HG03175 (cell line): ENCODE measurements around the gene SORD.
"Not testable (repeated sequence)": the region's sequence is repeated elsewhere in the genome, so short reads cannot be mapped to it uniquely, and the experiment has no call there.

Experiments used
- ATAC-seq: cut with Tn5 transposase; IDR thresholded peaks from one replicate; pipeline ENCODE4 v1.9.1; 2021; ENCODE audit warnings: mild to moderate bottlenecking, moderate library complexity; ENCODE audit not compliant: unreplicated experiment

SORD gene

DNA sequence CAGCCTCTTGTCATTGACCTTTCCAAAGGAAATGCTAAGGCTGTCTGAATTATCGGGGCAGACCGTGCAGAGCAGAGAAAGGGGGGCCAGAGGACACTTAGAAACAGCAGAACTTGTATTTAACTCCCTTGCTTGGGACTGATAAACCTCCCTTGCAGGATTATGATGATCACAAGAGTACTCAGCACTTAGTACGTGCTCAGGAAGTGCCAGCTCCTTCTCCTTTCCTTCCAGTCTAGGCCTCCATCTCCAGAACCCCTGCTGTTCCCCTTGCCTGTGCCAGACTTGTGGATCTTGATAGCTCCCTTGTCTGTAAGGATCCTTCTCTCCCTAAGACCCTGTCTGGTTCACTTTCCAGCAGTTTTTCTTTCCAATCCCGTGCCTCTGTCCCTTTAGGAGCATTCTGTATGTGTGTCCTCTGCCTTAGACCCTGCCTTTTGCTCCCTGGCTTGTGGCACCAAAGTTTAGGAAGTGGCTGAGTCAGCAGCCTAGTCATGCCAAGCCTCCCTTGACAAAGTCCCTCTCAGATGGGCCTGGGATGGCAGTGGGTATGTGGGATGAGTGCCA lies 747 bp downstream of the SORD start:
- no peak for ATAC-seq

DNA sequence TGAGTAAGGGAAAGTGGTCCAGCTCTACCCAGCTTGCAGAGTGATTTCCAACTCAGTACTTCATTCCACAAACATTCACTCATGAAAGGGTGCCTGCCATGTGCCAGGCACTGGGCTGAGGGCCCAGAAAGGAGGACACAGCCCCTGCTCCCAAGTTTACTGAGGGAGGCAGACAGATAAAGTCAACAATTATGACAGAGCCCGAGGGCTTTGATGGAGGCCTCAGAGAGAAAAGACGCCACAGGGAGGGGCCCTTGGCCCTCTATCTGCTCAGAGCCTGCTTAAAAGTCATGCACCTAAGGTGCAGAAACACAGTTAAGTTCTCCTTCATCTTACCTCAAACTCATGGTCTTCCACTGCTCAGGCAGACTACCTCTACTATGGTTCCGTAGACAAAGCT lies 1.7 kb downstream of the SORD start:
- not testable (repeated sequence) for ATAC-seq

DNA sequence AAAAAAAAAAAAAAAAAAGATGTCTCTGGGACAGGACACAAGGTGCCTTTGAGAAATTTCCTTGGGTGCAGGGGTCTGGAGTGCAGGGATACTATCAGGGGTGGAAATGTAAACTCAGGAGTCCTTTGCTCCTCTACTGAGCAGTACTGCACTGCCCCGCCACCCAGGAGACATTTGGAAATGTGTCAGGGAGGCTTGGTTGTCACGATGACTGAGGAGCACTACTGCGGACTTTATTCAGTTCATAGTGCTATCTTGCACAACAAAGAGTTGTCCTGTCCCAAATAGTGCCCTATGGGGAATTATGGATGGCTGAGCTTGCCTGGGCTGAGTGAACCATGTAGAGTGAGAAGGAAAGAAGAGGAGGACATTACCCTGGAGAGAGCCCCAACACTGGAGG lies 2.6 kb downstream of the SORD start:
- ATAC-seq: not testable (repeated sequence)

DNA sequence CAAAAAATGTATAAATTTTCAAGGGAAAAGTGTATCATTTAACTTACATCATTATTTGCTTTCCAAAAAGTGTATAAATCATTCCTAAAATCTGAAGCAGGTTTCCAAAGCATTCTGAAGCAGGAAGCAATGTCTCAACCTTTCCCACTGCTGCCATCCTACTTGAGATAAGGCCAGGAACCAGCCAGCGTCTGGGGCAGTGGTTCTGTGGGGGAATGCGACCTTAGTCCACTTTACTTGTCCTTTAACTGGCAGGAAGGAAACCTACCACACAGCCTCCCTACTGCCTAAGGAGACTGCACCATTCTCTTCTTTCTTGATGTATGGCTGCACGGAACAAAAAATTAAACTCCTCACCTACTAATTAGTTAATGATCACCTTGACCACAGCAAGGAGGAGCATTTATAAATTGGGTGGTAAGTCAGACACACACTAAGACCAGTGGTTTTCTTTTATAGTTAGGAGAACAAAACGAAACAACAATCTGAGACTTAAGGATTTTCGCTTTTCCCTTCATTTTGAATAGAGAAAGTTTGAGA lies 3.7 kb downstream of the SORD start:
- ATAC-seq: no peak

DNA sequence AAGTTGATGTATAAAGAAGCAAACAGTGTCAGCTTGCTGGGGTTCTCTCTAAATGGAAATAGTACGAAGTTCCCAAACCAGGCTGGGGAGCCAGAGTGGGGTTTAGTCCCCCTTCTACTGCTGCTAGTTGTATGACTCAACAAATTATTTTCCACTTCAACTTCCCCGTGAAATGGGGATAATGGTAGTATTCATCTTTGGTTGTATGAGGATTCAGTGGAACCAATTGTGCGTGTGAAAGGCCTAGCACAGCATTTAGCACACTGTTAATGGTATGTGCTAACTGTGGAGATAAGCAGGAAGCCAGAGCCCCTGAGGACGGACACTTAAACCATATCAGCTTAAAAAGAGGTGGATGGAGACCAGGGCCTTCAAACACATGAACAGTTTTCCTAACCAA lies 4.2 kb downstream of the SORD start:
- ATAC-seq: no peak

DNA sequence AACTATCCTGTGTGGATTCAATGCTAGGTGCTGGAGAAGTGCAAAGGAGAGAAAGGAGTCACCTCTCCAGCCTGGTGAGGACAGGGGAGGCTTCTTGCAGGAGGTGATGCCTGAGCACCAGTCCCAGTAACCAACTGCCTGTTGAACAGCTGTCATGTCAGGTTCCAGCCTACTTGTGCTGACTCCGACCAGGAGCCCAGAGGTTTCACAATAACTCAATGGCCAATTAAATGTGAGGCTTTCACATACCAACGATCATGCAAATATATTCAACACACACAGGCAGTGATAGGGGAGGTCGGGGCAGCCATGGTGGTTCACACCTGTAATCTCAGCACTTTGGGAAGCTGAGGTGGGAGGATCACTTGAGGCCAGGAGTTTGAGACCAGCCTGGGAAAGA lies 7.7 kb downstream of the SORD start:
- ATAC-seq: no peak

DNA sequence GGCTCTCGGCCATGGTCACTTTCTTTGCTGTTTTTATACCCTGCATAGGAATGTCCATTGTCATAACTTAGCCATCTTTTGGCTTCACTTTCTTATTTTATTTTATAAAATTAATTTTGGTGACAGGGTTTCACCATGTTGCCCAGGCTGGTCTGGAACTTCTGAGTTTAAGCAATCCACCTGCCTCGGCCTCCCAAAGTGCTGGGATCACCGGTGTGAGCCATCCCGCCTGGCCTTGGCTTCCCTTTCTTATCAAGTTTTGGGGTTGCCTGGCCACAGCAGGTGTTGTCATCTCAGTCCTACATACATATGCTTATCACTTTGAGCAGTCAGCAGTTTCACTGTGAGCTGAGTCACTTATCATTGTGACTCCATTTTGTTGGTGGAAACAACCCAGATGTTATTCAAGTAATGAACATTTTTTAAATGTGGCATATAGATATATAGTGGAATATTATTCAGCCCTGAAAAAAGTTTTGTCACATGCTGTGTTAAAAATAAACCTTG lies 8.6 kb downstream of the SORD start:
- not testable (repeated sequence) for ATAC-seq

DNA sequence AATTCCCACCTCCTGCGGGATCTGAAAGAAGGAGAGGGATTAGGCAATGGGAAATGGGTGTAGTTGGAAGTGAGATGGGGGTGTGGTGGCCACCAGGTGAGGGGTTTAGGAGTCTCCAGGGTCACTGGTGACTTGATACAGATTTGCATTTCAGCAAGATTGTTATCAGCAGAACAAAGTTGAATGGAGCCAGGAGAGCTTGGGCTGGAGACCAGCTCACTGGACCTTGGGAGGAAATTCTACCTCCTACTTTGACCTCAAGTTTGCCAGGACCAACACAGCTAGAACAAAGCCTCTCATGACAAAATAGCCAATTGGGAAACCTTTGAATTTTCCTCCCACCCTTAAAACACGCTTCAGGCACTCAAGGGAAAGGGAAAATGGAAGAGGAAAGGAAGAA lies 9.5 kb downstream of the SORD start:
- ATAC-seq: not testable (repeated sequence)

DNA sequence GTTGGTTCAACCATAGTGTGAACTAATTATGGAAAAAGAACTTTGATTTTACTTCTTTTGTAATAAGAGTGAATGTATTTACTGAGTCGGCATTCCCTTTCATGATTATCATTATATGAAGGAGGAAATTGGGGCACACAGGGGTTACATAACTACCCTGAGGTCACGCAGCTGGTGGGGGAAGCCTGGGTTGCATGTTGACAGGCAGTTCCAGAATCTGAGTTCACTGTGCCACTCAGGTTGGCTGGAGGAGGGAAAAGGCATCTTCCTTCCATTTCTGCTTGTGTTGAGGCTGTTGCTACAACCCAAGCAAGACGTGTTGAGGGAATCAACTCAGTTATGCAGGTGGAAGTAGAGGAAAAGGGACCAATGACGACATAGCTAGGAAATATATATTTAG lies 11.1 kb downstream of the SORD start:
- ATAC-seq: not testable (repeated sequence)

DNA sequence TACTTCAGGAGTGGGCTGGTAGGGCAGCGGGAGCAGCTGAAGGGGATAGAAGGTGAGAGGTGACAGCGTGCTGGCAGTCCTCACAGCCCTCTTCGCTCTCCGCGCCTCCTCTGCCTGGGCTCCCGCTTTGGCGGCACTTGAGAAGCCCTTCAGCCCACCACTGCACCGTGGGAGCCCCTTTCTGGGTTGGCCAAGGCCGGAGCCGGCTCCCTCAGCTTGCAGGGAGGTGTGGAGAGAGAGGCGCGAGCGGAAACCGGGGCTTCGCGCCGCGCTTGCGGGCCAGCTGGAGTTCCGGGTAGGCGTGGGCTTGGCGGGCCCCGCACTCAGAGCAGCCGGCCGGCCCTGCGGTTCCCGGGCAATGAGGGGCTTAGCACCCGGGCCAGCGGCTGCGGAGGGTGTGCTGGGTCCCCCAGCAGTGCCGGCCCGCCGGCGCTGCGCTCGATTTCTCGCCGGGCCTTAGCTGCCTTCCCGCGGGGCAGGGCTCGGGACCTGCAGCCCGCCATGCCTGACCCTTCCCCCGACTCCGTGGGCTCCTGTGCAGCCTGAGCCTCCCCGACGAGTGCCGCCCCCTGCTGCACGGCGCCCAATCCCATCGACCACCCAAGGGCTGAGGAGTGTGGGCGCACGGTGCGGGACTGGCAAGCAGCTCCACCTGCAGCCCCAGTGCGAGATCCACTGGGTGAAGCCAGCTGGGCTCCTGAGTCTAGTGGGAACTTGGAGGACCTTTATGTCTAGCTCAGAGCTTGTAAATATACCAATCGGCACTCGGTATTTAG lies 11.8 kb downstream of the SORD start:
- ATAC-seq: not testable (repeated sequence)

DNA sequence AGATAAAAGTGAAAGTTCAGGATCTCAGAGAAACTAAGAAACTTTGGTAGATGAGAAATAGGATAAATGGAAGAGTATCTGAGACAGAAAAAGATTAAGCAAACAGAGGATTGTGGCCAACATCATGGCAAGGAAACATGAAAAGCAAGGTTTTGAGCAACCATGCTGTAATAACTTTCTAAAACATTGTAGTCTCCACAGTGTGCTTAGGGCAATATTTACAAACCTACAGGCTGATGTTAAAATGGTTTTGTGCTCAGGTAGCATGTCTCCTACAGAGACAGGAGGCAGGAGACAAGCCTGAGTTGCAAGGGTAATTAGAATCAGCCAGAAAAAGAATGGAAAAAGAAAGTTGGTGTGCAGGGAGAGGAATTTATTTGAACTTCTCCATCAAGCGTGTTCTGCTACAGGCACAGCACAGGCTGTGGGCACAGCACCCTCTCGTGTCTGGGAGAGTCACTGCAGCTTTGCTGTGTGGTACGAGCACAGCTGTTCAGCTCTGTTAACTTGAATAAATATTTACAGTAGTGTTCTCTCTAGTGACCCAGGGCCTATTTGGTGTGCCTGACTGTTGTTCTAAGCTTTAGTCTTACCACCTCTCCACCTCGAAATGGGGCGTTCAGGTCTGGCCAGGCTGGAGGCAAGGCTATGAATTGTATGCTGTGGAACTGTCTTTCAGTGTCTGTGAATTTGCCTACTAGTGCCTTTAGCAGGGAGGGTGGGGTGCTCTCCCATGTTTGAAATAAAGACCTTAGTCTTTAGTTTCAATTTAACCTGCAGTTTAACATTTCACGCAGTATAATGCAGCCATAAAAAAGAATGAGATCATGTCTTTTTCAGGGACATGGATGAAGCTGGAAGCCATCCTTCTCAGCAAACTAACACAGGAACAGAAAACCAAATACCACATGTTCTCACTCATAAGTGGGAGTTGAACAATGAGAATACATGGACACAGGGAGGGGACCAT lies 14.1 kb downstream of the SORD start:
- ATAC-seq: peak; percentile 83

DNA sequence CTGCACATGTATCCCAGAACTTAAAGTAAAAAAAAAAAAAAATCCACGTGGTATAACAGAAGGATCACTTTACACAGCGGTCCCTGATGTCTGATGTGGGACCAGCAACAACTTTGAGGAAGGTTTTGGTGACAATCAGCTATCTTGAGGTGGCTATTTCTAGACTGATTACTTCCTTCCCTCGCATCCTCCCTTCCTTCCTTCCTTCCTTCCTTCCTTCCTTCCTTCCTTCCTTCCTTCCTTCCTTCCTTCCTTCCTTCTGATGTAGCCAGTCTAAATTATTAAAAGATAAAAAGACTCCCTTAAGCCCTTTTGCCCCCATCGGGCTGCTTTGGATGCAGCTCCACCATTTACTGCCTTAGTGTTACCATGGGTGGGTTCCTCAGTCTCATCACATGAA lies 14.9 kb downstream of the SORD start:
- ATAC-seq: no peak

DNA sequence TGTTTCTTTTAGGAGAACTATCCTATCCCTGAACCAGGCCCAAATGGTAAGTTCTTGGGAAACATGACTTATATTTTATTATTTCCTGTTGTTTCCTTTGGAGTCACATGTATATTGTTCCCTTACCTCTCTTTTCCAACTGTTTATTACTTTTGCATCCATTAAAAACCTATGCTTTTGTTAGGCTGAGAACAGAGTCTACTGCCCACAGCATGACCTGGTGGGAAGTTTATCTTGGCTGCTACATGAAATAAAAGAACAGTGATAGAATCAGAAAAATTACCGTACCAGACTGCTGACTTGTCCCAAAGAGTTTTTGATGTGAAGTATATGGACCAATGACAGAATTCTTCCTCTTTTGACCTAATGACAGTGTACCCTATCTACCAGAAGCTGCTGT lies 17.4 kb downstream of the SORD start:
- not testable (repeated sequence) for ATAC-seq

DNA sequence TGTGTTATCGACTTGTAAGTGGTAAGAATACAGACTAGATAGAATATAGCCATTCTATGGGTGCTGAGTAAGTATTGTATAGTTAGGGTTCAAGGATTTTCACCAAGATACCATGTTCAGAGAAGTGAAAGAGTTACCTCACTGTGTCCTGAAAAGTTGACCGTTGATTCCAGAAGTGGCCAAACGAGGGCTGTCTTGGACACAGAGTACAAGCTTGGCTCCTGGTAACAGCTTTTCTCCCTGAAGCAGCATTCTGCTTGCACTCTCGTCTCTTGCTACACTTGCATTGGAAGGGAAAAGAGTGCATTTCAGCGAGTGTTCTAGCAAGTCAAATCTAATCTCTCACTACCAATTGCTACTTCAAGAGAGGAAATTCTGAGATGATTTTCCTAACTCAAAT lies 18.5 kb downstream of the SORD start:
- ATAC-seq: not testable (repeated sequence)

DNA sequence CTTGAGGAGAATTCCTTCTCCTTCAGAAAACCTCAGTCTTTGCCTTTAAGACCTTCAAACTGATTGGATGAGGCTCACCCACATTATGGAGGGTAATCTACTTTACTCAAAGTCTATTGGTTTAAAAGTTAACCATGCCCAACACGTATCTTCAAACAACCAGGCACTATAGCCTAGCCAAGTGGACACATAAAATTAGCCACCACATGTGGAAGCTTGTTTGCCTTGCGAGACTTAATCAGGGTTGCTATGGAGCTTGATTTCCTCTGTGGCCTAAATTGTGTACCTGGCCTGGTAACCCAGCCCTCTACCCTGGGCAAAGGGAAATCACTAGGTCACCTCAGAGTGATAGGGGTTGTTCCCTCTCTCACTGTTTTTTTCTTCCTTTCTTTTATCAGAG lies 19.9 kb downstream of the SORD start:
- ATAC-seq: not testable (repeated sequence)

DNA sequence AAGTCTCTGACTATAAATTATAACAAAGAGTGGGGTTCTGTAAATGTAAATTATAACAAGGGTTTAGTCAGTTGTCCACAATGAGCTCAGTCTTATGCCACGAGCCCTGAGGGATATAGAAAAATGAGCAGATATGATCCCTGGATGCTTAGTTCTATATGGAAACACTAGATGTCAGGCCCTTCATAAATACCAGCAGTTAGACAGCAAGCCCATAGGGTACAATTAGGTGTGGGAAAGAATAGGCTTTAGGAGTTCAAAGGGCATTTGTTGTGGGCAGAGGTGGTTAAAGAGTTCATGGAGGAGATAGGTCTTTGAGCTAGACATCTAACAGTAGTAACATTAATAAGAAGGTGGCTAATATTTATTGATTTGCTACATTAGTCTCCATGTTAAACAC lies 21.3 kb downstream of the SORD start:
- not testable (repeated sequence) for ATAC-seq

DNA sequence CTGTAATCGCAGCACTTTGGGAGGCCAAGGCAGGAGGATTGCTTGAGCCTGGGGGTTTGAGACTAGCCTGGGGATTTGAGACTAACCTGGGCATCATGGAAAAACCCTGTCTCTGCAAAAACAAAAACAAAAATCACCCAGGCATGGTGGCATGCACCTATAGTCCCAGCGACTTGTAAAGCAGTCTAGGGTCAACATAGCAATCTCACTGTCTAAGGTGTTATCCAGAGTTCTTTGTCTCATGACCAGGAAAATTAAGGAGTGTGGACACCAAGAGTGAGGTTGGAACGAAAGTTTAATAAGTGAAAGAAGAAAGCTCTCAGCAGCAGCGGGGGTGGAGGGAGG lies 25.4 kb downstream of the SORD start:
- not testable (repeated sequence) for ATAC-seq

DNA sequence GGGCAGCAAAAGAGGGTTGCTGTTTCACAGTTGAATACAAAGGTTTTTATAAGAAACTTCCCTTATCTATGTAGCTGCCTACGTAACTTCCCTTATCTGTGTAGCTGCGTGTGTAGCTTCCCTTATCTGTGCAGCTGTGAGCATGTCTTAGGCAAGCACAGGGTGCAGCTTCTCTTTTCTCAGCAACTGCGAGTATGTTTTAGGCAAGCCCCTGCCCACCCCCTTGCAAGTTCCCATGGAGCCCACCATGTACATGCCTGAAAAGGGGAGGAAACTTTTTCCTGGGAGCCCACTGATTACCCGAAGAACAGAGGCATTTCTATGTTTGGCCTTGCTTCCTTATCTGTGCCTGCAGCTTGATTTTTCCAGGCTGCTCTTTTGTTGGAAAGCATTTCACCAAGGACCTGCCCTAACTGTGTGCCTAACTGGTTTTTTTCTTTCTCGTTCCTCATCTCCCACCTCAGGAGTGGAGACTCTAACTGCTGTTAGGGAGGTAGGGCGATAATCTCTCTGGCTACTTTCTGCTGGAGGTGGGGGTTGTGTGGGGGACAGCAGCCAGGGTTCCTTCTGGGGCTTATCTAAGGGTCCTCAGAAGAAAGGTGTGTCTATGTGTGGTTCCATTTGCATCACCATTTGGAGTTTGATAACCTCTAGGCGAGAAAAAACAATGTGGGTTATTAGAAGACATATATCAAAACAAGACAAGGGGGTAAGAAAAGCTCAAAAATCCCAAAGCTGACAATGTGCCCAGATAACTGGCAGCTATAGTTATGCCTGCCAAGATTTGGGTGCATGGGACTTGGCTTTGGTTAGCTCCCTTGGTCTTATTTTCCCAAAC lies 26.0 kb downstream of the SORD start:
- no peak for ATAC-seq

DNA sequence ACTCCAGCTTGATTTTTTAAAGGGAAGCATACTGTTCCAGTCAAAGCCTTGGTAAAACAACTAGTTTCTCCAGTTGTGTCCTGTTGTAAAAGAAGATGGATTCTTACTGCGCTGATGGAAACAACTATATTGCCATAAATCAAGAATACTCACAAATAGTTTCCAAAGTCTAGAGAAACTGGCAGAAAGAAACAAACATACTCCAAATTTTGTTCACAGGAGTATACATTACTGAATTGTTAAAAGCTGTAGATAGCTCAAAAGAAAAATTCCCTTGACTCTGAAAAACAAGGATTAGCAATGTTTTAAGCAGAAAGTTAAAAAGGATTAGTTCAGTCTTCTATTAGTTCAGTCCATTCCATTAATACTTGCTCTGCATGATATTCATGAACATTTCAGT lies 27.6 kb downstream of the SORD start:
- ATAC-seq: no peak

DNA sequence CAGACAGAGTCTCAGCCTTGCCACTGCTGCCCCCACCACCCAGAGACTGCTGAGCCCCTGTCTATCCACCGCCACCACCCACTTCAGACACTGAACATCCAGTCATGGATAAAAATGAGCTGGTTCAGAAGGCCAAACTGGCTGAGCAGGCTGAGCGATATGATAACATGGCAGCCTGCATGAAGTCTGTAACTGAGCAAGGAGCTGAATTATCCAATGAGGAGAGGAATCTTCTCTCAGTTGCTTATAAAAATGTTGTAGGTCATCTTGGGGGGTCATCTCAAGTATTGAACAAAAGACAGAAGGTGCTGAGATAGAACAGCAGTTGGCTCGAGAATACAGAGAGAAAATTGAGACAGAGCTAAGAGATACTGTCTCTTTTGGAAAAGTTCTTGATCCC lies 29.7 kb downstream of the SORD start:
- not testable (repeated sequence) for ATAC-seq
